IPS-18c (cell line): ENCODE measurements around the gene RGS3.
A peak's percentile ranks its signal among the peaks of the same experiment; 100 is the strongest.

Experiments used
- H3K4me3 ChIP-seq: 2 replicates; pipeline ENCODE4 v1.7.0; 2013; ENCODE audit warnings: low read depth, mild to moderate bottlenecking, low read length, moderate library complexity; ENCODE audit not compliant: insufficient read depth
- H3K9me3 ChIP-seq: one replicate; pipeline ENCODE4 v1.6.1; 2013; ENCODE audit warnings: mild to moderate bottlenecking, low read length, moderate library complexity; ENCODE audit not compliant: control insufficient read depth, insufficient read depth

Gene RGS3

DNA sequence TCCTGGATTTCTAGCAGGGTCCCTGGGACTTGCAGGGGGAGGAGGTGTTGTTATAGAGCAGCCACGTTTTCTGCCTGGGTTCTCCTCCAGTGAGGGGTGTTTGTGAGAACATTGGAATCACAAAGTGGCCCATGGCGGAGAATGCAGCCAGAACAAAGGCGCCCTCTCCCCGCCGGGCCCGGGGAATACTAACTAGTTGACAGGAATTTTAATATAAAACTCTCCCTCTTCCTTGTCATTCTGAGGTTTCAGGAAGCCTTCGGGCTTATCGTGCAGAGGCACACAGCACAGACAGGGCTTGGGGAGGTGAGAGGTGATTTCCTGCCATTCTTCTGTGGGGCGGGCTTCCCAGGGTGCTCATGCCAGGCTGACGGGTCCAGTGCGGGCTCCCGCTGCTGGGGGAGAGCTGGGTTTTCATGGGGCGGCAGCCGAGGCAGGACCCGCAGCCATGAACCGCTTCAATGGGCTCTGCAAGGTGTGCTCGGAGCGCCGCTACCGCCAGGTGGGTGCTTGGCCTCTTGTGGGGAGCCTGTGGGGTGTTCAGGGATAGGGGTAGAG, 37.7 kb downstream of the RGS3 start:
- 0 out of 2 replicates have a peak overlapping the region, but pooled peaks have one; percentile 24 for H3K4me3 ChIP-seq
- no peaks in the 10 kb centered on the region for H3K9me3 ChIP-seq

DNA sequence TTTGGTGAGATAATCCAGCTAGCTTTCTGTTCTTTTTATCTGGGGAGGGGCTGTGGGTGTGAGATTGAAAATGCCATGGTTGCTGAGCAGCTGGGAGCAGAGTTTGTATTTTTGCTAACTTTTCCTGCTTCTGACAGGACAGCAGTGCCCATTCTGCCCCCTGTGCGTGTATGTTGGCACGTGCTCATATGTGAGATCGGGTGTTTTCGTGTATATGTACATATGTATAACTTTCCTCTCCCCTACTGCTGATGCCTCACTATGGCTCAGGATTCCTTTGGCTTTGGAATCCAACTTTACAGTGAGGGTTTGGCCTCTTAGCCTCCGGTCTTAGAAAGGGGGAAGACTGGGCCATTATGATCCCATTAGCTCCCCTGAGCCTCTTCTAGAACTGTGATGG, 38.3 kb downstream of the RGS3 start:
- H3K4me3 ChIP-seq, result no peak overlapping the region; the same call in 1 of the 2 replicates
- H3K9me3 ChIP-seq, result no peaks in the 10 kb centered on the region

DNA sequence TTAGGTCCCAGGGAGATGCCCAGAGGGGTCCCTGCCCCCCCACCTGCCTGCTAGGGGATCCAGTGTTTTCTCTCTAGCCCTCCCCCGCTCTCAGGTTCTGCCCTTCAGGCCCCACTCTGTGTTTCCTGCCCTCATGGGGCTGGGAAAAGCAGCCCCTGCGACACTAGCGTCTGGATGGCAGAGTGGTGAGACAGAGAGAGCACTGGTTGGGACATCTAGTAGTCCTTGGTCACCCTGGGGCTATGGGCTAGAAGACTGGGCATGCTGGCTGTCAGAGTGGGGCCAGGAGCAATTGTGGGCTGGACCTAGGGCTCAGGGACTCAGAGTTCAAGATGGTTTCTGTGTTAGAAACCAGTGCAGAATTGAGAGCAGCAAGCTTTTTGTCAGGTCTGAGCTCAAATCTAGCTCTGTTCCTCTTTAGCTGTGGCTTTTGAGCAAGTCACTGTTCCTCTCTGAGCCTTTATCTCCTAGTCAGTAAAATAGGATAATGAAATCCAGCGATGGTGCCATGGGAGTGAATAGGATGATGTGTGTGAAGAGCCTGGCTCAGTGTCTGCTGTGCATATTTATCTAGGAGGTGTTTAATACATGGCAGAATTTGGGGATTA, 39.0 kb downstream of the RGS3 start:
- no peak overlapping the region for H3K4me3 ChIP-seq
- no peaks in the 10 kb centered on the region for H3K9me3 ChIP-seq

DNA sequence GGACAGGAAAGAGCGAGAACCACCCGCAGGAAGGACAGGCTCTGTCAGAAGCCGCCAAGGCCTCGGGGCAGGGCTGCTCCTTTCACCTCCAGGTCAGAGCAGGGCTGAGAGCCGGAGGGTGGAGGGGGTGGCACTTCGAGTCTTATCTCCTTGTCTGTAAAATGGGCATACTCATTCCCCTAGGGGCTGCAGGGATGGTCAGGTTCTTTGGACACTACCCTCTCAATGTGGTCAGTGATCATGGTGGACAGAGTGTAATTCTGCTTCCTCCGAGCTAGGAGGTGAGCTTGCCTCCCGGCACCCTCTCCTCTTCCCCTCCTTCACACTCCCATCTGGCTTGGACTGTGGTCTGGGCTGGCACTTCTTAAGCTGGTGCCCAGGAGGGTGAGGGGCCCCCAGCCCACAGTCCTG, 39.6 kb downstream of the RGS3 start:
- Histone ChIP-seq H3K9me3 (no peaks in the 10 kb centered on the region), H3K4me3 (no peak overlapping the region)

DNA sequence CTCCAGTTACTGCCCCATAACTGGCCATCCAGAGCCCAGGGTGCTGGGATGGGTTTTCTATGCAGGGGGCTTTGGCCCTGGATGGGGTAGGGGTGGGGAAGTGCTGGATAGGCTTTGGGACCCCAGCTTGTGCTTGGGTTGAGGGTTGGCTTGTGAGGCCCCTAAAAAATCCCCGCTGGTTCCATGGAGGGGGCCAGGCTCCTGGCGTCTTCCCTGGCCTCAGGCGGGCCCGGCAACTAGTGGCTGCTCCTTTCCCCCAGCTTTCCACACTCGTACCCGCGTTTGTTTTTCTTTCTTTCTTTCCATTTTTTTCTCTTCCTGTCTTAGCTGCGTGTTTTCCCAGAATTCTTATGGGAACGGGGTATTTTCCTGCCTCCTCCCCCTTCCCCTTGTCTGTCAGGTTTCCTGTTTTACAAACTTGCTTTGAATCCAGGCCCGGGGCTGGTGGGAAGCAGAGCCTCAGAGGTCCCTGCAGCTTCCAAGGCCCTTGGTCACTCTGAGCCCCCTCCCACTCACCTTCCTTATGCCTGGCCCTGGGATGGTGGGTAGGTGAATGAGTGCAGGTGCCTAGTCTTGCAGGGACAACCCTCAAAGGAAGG, 40.2 kb downstream of the RGS3 start:
- Histone ChIP-seq H3K9me3 (no peaks in the 10 kb centered on the region), H3K4me3 (no peak overlapping the region)

DNA sequence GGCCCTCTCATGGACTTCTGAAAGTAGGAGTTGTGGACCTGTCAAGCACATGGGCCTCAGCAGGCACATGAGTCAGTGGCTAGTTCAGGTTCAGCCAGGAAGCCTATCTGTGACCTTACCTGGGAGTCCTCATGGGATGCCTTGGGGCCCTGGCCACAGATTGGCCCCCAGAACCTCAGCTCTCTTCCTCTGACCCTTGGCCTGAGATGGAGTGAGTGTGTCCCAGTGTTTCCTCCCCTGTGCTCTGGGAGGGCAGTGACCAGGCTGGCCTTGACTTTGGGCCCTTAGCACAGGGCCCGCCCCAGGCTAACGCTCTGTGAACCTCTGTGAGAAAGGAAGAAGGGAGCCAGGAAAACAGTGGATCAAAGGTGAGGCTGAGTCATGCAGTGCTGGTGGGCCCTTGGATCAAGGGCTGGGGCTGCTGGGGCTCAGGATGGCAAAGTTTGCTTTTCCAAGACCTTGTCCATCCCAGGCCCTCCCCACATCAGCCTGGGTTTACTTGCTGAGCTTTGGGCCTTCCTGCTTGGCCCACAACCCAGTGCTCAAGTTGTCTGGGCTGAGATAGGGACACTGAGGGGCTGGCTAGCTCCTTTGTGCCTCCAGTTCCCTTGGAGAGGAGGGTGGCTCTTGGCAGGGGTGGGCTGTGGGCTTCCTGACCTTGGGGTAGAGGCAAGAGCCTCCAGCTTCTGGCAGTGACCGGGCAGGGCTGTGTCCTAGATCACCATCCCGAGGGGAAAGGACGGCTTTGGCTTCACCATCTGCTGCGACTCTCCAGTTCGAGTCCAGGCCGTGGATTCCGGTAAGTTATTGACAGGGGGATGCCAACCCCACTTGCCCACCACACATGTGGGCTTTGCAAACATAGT, 41.4 kb downstream of the RGS3 start:
- H3K9me3 ChIP-seq, result no peaks in the 10 kb centered on the region

DNA sequence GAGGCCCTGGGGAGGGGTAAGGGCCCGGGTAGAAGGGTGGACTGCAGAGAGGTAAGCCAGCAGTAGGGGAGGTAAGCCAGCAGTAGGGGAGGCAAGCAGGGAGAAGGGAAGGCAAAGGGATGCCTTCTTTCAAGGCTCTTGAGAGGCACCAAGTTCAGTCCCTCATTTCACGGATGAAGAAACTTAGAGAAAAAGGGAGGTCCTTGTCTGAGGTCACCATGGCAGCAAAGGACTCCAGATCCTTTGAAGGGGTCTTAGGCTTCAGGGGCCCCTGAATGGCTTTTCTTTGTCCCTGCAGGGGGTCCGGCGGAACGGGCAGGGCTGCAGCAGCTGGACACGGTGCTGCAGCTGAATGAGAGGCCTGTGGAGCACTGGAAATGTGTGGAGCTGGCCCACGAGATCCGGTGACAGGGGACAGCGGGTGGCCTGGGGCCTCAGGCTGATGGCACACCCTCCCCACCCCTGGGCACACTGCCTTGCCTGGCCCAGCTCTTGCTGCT, 42.6 kb downstream of the RGS3 start:
- no peak overlapping the region; the same call in 1 of the 2 replicates for H3K4me3 ChIP-seq
- no peaks in the 10 kb centered on the region for H3K9me3 ChIP-seq

More for the DNA sequence above, 41.4 kb downstream of the RGS3 start:
- H3K4me3 ChIP-seq, result no peak overlapping the region

DNA sequence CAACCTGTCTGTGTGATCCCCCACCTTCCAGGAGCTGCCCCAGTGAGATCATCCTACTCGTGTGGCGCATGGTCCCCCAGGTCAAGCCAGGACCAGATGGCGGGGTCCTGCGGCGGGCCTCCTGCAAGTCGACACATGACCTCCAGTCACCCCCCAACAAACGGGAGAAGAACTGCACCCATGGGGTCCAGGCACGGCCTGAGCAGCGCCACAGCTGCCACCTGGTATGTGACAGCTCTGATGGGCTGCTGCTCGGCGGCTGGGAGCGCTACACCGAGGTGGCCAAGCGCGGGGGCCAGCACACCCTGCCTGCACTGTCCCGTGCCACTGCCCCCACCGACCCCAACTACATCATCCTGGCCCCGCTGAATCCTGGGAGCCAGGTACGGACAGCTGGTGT, 43.7 kb downstream of the RGS3 start:
- no peak overlapping the region for H3K4me3 ChIP-seq
- H3K9me3 ChIP-seq, result no peaks in the 10 kb centered on the region

DNA sequence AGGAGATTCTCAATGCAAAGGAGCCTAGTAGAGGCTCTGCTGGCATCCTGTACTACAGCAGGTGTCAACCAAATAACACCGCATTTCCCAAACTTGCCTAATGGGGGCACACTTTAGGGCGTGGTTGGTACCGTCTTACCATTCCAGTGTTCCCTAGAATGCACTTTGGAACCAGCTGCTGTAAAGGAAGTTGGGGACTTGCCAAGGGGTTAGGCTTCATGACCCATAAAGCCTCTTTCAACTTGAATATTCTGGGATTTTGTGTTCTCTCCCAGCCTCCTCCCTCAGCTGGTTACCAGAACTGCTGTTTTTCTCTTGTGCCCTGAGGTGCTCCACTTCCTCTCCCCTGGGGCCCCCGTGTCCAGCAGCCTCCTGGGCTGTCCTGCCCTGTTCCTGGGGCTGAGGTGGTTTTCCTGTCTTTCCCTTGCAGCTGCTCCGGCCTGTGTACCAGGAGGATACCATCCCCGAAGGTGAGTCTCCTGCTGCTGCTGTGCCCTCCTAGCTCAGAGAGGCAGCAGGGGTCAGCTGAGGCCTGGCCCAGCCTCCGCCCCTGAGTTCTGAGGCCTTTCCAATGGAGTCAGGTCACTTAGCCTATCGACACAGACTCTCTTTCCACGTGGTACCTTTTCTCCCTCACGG, 44.7 kb downstream of the RGS3 start:
- Histone ChIP-seq H3K4me3 (no peak overlapping the region), H3K9me3 (no peaks in the 10 kb centered on the region)

DNA sequence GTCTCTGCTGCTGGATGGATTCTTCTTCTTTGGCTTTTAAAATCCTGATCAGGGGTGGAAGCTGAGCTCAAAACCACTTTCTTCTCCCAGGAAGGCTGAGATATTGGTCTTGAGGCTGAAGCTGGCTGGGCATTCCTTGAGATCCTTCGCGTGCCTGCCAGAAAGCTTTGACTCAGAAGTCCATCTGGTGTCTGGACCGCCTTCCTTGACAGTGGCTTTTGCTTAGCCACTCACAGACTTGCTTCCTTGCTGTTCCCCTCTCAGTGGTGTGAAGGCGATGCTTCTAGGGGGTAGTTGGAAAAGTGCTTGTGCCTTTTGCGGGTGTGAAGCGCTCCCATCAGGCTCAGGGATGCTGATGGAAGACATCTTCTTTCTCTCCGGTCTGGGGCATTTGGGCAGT, 45.9 kb downstream of the RGS3 start:
- H3K9me3 ChIP-seq, result no peaks in the 10 kb centered on the region
- no peak overlapping the region for H3K4me3 ChIP-seq

DNA sequence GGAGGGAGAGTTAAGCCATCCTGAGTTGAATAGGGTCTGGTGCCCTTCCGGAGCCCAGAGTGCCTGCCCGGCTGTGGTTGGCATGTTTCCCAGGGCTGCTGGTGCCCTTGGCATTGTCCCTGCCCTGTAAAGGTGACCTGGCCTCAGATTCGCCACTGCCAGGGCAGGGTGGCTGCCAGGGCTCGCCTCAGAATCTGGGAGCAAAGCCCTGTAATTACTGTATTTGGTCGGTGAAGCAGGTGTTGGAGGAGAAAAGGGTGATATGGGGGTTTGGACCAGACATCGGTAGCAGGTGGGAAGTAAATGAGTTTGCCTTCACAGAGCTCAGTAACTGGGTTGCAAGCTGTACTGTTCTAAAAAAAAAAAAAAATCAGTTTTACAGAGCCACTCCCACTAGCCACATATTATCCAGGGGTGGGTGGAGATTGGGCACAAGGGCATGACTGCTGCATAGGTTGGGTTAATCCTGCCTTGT, 47.6 kb downstream of the RGS3 start:
- Histone ChIP-seq H3K4me3 (no peak overlapping the region), H3K9me3 (peaks cover 2% of the 10 kb centered on the region)

DNA sequence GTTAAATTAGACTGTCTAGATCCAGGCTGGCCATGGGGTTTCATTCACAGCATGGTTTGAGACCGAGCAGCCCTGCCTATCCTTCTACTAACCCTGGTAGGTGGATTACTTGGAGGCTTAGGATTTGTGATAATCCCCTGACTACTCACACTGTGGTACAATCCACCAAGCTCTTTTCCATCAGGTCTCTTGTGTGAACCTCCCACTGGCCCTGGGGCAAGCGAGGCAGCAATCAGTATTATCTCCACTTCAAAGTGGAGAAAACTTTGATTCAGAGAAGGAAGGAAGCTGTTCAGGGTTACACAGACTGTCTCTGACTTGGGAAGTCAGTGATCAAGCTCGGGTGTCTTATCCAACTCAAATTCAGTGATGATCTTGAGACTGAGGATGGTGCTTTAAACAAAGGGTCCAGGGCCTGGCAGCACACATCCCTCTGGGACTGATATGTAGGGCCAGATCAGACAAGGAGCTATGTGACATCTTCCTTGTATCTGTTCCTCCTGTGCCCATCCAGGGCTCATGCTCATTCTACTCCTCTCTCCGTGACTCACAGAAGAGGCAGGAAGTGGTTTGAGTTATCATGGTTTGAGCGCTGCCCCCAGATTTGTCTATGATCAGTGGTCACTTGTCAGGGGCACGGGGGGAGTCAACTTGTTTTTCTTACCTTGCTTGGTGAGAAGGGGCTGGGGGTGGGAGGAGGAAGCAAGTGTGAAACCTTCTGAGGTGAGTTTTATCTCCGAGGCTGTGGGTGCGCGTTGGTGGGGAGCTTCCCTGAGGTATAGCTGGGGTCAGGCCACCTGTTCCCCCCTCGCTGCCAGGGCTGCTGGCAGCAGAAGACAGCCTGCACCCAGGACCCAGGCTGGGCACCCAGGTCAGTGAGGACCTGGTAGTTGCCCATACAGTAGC, 48.6 kb downstream of the RGS3 start:
- Histone ChIP-seq H3K9me3 (peaks cover 2% of the 10 kb centered on the region), H3K4me3 (no peak overlapping the region)

DNA sequence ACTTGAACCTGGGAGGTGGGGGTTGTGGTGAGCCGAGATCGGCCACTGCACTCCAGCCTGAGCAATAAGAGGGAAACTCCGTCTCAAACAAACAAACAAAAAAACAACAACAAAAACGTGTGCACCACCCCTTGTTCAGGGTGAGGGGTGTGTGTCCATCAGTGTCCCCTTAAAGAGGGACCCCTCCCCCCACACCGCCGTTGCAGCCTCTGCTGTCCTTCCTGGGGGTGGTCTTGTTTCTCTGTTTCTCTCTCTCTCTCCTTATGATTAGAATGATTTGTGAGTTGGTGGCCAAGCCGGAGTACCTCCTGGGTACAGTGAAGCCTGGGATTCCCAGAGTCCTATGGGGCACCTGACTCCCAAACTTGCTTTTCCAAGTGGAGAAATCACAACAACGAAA, 49.6 kb downstream of the RGS3 start:
- H3K9me3 ChIP-seq, result peaks cover 2% of the 10 kb centered on the region
- no peak overlapping the region for H3K4me3 ChIP-seq

DNA sequence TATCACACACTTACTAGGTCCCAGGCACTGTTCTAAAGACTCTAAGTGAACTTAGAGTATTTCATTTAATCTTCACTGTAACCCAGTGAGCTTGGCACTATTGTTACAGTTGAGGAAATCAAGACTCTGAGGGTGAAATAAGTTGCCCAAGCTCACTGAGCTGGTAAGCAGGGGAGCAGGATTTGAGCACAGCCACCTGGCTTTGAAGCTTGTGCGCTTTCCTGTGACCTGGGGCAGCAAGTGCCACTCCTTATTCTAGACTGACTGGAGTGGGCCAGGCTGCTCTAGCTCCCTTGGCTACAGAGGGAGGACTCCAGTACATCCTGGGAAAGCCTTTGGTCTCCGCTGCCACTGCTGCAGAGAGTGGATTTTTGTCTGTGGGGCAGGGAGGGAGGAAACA, 50.0 kb downstream of the RGS3 start:
- Histone ChIP-seq H3K4me3 (no peak overlapping the region), H3K9me3 (peaks cover 2% of the 10 kb centered on the region)

DNA sequence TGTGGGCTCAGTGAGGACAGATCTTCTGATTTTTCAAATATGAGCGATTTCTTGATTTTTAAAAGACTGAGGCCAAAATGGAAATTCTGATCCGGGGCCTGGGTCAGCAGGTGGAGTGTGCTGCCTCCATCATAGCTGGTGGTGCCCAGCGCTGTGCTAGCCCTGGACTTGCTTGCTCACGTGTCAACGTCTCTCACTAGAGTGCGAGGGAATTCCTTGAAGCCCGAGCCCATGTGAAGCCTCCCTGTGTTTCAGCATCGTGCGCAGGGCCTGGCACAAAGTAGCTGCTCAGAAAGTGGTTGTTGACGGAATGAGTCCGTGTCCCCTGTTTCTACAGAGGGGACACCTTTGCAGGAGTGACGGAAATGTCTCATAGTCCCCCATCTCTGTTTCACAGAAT, 50.5 kb downstream of the RGS3 start:
- H3K4me3 ChIP-seq, result no peak overlapping the region
- peaks cover 2% of the 10 kb centered on the region for H3K9me3 ChIP-seq

DNA sequence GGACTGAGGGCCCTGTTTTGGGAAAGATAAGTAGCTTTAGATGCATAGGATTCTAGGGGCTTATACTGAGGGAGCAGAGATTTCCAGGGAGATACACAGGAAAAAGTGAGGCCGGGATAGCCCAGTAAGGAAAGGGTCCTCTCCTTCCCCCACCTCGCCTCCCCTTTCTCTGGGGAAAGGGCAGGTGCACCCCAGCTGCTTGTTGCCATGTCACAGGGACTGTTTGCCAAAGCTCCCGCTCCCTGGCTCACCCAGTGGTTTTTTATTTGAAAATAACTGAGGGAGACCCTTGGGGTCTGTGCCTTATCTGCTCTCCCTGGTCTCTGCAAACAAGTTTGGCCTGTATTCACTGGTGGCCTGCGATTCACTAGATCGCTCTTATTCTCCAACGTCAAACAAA, 51.2 kb downstream of the RGS3 start:
- Histone ChIP-seq H3K9me3 (peaks cover 2% of the 10 kb centered on the region), H3K4me3 (no peak overlapping the region)
